ENCODE measurements around the gene PRPF19.
A peak's percentile ranks its signal among the peaks of the same experiment; 100 is the strongest.

The PRPF19 gene

GRCh38 chr11:60906132-60906972 is at the start of gene PRPF19:
TSS of gene PRPF19 (minus strand) at chr11:60906585. CDS start at chr11:60906382, 203 bp downstream.
- DNase-seq, result peak; percentile 73 to 97 (median 94)

GRCh38 chr11:60955571-60955970 is 49.2 kb upstream of the PRPF19 start:
- DNase-seq, result no peak

GRCh38 chr11:60954421-60954820 is 48.0 kb upstream of the PRPF19 start:
- DNase-seq, result no peak

GRCh38 chr11:60953781-60954180 is 47.4 kb upstream of the PRPF19 start:
- DNase-seq, result no peak

- no peak for DNase-seq
Observed at GRCh38 chr11:60952742-60953170, 46.4 kb upstream of the PRPF19 start.

- peak in 24 of 58 donors; percentile 17 to 55 (median 38) for DNase-seq
Observed at GRCh38 chr11:60951904-60952741, 45.7 kb upstream of the PRPF19 start, which contains the start of gene SLC15A3. TSS of gene SLC15A3 (minus strand) at chr11:60952176. CDS start at chr11:60951551, 625 bp downstream.

- DNase-seq, result no peak
Observed at GRCh38 chr11:60951606-60951903, 45.2 kb upstream of the PRPF19 start.

- DNase-seq, result no peak
Observed at GRCh38 chr11:60950933-60951605, 44.7 kb upstream of the PRPF19 start.

GRCh38 chr11:60950024-60950423 is 43.6 kb upstream of the PRPF19 start:
- DNase-seq, result no peak

- DNase-seq, result peak in 4 of 58 donors; percentile 18 to 70 (median 20)
Observed at GRCh38 chr11:60948250-60948649, 41.9 kb upstream of the PRPF19 start.

GRCh38 chr11:60947700-60948099 is 41.3 kb upstream of the PRPF19 start:
- peak in 21 of 58 donors; percentile 11 to 68 (median 30) for DNase-seq

- no peak for DNase-seq
Observed at GRCh38 chr11:60946601-60947264, 40.3 kb upstream of the PRPF19 start.

GRCh38 chr11:60945295-60945667 is 38.9 kb upstream of the PRPF19 start:
- DNase-seq, result no peak

GRCh38 chr11:60944490-60945294 is 38.3 kb upstream of the PRPF19 start:
- no peak for DNase-seq

- no peak for DNase-seq
Observed at GRCh38 chr11:60942970-60943565, 36.7 kb upstream of the PRPF19 start.

- no peak for DNase-seq
Observed at GRCh38 chr11:60942219-60942618, 35.8 kb upstream of the PRPF19 start.

GRCh38 chr11:60941371-60942119 is 35.2 kb upstream of the PRPF19 start:
- DNase-seq, result peak in 1 of 58 donors; percentile 14

GRCh38 chr11:60939855-60940254 is 33.5 kb upstream of the PRPF19 start:
- DNase-seq, result peak in 1 of 58 donors; percentile 13

- DNase-seq, result no peak
Observed at GRCh38 chr11:60939301-60939700, 32.9 kb upstream of the PRPF19 start.

Measured in anterior cingulate cortex (tissue), 58 donors.